Left renal cortex interstitium (tissue), 4 donors: ENCODE measurements around the gene FGF10. TPM values are rescaled to one million over a fixed set of nuclear protein-coding genes. Genes with fewer than 3 reads are reported as not detected.

ENCODE experiments used
- DNase-seq, 4 donors: peaks; one replicate each; pipeline ENCODE4 v3.0.0-alpha.2; 2013; ENCODE audit warnings: low read depth in 4 of 4, low spot score in 2 of 4, missing footprints in 1 of 4
- polyA plus RNA-seq, 4 donors: library from polyadenylated mRNA; unstranded; fragments of 120-200 nt; gene quantifications; one replicate each; pipeline ENCODE4 v1.2.1, GENCODE V29; 2013; ENCODE audit not compliant: insufficient read length in 4 of 4

Gene FGF10
- polyA plus RNA-seq, 4 donors = 7.8 to 10.4 (median 9.6) TPM

DNA sequence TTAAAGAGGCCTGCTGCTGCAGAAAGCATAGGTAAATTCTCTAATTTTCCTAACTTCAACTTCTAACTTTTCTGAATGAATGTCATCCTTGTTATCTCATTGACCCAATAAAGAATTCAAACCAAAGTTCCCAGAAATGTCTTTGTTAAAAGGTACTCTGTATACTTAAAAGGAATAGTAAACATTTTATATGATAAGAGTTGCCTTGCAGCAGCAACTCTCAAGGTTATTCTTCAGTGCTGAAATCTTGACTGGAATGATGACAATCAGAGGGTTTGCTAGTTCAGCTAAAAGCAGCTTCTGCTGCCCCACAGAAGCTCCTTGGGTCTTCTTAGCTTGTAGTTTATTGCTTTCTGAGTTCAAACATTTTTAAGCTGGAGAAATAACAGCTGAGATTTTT lies 28.3 kb downstream of the FGF10 start:
- DNase-seq = no peak

DNA sequence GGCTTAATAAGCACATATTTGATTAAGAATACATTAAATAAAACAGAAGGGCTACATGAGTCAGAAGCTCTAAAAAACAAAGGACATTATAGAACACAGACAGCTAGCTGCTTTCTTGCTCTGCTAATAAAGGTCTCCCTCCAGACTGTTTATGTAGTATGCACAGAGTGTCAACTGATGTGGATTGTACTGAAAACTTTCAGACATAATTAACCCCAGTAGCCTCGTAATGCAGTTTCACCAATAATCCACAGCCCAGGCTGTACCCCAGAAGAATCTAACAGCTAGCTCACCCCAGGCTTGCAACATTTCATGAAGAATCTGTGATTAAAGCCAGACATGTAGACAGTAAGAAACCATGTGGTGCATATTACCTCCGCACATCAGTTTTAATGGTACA lies 30.8 kb downstream of the FGF10 start:
- no peak for DNase-seq

DNA sequence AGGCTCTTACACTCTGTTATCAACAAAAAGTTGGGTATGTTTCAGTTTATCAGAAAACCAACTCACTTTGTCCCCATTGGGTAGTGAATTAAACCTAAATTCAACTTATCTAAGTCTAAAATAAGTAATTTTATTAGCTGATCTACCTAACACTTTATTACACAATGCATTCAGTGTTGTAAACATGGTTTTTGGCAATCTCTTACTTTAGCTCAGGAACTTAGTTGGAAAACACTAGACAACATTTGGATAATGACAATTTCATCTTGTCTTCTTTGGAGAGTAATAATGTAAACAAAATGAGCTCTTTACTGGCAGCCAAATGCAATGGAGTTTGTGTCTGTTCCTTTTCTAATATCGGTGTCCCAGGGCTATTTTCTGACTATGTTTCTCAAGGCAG lies 33.0 kb downstream of the FGF10 start:
- no peak for DNase-seq

DNA sequence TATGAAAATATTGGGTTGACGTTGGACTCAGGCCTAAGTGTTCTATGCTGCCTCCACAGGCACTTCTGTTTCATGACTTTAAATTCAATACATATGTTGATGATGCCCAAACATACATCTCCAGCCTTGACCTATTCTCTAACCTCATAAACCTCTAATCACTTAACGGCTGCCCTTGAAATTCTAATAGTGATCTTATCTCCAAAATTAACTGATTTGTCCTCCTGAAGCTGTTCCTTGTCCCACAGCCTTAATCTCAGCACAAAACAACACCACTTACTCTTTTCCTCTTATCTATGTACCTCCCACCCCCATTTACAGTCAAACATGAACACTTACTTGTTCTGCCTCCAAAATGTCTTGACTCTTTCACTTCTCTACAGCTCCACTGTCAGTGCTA lies 43.3 kb downstream of the FGF10 start:
- DNase-seq = no peak

DNA sequence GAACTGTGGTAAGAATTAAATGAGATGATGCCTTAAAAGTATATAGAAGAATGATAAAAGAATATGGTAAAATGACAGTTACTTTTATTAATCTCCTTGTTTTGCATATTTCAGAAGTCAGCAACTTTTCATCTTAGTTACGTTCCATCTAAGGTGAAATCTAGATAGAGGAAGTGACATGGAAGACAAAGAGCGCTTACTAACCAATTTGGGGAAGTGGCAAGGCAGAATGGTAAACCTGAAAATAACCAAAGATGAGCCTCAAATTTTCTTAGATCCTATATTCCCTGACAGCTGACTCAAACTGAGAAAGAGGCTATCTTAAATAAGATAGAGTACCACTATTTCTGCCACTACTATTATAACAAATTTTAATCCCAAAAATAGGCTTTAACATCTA lies 52.5 kb downstream of the FGF10 start:
- DNase-seq = no peak

DNA sequence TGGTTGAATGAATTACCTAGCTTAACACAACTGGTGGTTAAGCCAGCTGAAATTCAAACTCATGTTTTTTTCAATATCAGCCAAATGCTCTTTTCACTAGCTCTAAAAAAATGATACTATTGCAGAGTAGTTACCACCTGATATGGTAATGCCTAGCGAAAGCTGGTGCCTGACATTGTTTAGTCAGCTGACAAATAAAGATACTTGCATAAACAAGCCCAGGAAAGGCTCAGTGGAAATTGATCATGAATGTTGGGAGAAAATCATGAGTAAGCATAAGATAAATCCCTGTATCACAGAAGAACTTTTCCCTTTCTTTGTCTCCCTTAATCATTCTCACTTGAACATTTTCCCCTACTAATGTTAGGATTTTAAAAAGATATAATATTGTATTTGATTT lies 54.6 kb downstream of the FGF10 start:
- DNase-seq = no peak

DNA sequence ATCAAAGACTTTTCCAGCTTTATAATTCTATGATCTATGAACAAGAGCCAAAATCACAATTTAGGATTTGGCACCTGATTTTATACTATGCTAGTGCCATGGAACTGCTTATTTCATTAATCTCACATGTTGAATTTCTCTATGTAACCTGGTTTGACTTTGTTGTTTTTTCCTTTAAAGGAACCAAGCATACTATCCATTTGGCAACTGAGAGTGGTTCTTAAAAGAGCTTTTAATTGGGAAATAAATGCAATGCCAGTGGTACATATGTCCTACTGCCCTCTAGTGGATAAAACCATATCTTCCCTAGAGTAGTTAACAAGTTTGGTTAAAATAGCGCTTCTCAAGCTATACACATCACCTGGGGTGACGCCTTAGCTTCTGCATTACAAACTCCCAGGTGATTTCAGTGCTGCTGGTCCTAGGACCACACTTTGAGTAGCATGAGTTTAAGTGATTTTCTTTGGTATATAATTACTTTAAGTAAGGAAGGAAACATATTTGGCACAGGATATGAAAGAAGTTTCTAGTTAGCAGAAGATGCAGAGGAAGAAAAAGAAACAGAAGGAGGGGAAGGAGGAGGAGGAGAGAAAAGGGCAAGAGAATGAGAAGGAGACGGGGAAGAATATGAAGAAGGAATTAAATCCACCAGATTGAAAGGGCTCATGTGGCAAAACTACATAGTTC lies 56.8 kb downstream of the FGF10 start:
- DNase-seq = peak in 2 of 4 donors; percentile 6 to 16

DNA sequence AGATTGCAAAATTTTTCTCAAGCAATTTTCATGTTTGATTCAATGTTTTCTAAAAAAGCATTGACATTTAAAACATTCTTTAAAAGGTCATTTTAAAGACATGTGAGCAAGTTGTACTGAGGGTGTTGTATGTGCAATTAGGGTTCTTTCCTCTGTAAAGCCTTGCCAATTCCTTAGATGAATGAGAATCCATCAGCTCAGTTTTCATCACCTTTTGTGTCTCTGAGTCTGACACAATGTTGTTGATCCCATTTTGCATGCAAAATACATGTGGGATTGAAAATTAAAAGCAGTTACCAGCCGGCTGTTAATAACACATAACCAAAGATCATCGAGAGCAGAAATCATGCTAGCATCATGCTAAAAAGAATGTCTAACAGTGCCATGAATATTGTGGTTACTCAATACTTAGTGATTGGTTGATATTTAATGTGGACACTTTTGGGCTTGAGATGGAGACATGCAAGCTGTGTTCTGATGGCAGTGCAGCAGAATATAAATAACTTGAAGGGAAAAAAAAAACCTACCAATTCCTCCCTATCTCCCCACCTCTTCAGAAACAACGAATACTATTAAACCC lies 57.7 kb downstream of the FGF10 start:
- no peak for DNase-seq

DNA sequence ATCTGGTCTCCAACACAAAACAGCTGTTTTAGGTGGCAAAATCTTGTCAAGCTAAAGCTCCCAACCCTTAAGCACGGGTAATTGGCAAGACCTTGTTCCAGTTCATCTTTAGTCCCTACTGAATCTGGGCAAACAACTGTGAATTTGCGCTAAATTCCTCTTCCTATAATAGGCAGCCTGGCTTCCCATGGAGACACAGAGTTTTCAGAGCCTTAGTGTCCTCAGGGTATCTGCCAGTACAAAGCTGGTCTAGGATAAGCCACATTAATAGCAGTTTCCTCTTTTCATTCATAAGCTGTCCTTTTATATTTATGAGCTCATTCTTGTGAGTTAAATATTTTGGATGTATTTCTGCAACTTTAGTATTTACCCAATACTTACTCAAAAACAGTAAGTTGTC lies 59.5 kb downstream of the FGF10 start:
- no peak for DNase-seq

DNA sequence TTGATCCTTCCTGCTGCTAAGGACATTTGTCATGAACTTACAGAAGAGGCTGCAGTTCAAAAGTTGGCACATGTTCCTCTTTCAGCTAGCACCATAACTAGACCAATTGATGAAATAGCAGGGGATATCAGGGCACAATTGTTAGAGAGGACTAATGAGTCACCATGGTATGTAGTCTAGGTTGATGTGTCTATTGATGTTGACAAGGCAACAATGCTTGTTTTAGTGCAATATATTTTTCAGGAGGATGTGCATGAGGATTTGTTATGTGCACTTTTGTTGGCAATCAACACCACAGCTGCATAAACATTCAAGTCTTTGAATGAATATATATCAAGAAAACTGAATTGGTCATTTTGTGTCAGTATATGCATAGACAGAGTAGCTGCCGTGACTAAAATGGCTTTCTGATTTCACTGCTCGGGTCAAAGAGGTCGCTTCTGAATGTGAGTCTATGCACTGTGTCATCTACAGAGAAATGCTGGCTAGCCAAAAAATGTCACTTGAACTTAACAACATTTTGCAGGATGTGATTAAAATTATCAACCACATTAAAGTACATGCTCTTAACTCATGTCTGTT lies 68.0 kb downstream of the FGF10 start:
- no peak for DNase-seq

DNA sequence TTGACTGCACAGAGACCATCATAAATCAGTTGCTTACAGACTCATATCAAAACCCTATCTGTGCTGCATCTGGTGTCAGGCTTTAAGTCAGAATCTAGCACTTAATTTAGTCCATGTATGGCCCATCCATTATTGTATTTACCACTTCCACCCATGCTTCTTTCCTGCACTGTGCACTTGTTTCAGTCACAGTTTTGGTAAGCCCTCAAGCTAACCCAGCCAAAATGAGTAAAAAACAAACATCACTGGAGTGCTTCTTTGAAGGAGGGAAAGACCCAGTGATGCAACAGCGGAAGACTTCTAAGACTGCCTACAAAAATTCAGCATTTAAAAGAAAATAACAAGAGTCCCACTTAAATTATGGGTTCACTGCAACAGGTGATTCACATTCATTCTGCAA lies 69.0 kb downstream of the FGF10 start:
- no peak for DNase-seq

DNA sequence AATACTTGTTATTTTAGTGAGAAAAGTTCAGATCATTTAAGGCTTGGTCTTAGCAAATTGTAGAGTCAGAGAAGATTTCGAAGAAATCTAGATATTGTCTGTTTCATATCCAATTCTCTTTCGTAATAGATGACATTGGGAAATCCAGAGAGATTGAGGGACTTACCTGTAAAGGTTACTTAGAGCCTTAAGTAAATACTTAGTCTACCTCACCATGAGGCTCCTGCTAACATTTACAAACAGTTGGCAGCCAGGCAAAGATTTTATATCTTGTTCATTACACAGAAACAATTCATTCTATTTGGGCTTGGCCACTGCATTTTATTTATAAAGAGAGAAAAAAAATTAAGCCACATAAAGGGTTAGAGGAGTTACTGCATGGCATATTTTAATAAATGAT lies 70.3 kb downstream of the FGF10 start:
- no peak for DNase-seq

DNA sequence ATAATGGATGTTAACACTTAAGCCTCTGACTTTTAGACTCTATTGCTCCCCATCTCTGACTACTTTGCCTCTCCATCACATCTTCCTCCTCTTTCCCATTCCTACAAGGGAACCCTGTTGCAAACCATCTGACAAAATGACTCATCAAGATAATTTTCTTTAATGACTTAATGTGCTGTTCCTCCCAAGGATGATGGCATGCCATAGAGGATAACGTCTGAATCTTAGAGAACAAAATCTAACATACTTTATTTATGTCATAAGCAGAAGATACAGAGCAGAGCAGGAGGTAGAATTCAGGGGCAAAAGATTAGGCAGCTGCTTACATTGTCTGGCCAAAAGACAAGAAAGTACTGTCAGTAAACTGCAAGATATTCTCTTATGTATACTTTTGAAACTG lies 76.8 kb downstream of the FGF10 start:
- no peak for DNase-seq

DNA sequence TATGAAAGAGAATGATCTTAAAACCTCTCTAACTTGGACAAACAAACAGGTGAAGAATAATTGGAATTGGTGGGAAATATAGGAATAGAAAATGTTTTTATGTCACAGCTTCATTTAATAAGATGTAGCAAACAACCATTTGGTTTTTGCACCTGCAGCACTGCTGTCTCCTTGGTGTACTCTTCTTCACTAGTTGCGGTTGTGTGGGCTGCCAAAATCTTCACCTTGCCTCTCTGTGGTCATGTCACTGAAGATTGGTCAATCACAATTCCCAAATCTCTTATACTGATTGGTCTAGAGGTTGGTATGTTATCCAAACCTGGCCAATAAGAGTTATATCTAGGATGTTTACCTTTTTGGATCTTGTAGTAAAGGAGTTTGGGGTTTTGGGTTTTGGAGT lies 88.7 kb downstream of the FGF10 start:
- DNase-seq = no peak

DNA sequence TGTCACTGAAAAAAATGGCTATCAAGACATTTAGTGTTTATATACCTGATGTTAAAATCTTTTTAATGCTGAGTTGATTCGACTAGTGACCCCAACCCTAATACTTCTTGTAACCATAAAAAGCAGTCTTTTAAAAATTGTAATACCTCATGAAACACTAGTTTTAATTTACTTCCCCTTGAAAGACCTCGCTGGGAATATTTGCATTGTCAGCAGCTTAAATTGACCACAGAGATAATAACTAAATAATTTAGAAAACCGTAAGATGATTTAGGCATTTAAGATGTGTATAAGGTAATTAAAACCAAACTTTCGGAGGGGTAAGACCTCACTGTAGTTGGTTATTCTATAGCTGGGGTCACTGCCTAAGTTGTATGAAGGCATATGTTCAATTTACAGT lies 89.8 kb downstream of the FGF10 start:
- DNase-seq = no peak

DNA sequence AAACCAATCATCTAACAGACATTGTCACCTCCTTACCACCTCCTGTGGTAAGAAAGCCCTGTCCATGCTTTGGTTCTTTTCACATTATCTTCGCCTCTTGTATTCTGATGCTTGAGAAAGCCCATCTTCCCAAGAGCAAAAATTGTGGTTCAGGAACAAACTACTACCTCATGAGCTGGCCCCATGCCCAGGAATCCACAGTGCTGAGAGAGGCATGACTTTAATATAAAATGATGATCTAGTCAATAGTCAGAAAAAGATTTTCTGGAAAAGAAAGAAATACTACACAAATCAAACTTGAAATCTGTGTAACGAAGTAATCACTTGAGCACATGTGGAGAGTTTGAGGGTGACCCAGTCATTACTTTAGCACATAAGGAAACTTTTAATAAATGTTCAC lies 94.7 kb downstream of the FGF10 start:
- no peak for DNase-seq

DNA sequence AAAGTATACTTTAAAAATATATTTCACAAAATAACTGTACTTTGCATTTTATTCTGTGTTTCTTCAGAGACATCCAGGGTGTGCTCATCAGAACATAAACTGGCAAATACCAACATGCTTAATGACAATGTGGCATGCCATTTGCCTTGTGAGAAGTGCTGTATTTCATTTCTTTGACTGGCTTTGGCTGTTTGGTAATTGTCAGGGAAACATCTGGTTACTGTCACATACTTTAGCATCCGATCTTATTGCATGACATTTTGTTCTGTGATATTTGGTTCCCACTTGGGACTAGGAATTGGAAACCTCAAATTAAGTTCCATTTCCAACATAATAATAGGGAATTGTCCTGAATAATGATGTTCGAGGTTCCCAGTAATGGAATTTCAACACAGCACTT lies 96.5 kb downstream of the FGF10 start:
- DNase-seq = no peak

DNA sequence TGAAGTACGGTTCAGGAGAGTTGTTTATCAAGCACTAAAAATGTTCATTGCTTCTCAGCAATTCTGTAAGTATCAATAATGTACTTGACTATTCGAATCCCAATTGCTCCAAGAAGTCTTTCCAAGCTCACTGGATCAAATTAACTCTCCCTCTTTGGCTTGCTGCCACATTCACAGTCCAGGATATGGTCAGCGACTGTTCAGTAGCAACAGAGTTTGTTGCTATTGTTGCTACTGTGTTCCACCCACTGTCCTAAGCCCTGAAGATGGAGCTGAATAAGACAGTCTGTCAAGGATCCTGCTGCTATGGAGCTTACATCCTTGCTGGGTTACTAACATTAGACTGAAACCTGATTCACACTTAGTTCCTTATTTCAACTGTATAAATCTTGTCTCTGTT lies 110.8 kb downstream of the FGF10 start:
- DNase-seq = no peak

DNA sequence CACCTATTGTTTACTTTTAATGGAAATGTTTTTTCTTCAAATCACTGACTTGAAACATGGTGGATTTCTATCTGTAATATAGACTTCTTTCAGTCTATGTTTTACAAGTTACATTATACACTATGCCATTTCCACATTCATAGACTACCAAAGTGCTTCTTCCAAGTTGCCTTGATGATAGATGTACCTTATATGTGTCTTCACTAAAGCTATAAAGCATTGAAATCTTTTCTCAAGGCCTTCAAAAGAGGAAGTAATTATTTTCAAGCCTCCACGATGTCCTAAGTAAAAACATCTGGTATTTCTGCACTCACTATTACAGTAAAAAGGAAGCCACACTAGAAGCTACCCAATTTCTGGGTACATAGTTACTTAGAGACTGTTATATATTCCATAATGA lies 113.3 kb downstream of the FGF10 start:
- DNase-seq = no peak

DNA sequence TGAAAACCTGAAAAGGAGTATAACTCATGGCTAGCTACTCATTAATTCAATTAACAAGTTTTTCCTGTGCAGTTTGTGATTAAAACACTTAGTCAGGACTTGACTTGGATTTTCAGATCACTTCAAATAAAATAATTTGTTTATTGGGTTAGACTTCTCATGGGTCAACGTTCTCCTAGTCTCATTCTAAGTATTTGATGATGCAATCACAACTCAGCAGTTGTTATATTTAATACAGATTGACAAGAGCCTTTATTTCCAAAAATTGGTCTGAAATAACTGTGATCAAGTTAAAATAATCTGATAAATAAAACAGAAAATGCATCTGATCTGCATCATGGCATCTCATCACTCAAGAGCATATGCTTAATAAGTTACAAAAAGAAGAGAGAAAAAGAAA lies 113.9 kb downstream of the FGF10 start:
- DNase-seq = no peak

DNA sequence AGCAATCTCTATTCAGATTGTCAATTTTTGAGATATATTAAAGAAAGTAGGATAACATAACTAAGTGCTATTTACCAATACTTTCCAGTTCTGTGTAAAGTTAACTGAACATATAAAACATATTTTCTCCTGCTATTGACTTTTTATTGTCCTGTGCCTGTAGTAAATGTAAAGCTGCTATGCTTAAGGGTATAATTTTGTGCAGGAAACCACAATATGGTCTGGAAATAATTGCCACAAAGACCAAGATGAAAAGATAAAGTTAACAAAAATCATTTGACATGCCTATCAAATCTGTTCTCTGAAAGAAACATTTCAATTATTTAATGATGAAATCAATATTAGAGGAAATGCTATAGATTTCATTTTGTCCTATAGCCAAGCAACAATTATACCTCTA lies 121.3 kb downstream of the FGF10 start:
- DNase-seq = no peak

DNA sequence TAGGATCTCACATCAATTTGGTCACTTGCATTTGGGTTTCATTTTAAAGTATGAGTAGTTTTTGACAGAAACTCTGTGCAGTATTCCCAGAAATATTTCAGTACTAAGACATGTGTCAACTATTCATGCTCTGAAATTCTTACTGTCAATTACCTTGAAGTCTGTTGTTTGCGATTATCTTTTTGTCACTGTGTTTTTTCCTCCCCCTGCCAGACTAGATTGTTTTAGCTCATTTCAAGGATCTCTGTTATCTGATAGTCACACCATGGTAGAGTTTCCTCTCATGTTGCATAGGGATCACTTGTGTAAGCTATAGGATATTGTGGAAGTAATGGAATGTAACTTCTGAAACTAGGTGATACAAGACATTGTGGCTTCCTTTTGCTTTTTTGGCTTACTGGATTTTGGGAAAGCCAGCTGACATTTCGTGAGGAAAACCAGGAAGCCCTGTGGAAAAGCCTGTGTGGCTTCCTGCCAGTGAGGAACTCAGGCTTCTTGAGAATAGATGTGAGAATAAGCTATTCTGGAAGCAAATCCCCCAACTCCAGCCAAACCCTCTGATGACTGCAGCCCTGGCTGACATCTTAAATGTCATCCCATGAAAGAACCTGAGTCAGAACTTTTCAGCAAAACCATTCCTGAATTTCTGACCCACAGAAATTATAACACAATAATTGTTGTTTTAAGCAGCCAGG lies 122.2 kb downstream of the FGF10 start:
- no peak for DNase-seq
